IMR-90 (cell line): ENCODE measurements around the gene ACOD1. TPM values are rescaled to one million over a fixed set of nuclear protein-coding genes. Genes with fewer than 3 reads are reported as not detected.

Experiments
- ATAC-seq: fragments of 200-7000 bp; cut with Tn5 transposase; 2 replicates; pipeline ENCODE4 v1.9.1; 2020; ENCODE audit warnings: low read depth, mild to moderate bottlenecking, moderate library complexity
- BruUV-seq: library from RNA; stranded (reverse); fragments of 400-500 nt; replicated peaks from 2 replicates; lab custom pipeline; 2021; lab: Mats Ljungman, UMichigan
- CTCF ChIA-PET: fragments of 300-600 bp; formaldehyde crosslinking; extraction: SDS; loops from one replicate; lab custom pipeline; 2021; ENCODE audit warnings: antibody characterized with exemption; lab: Yijun Ruan, JAX
- POLR2A ChIA-PET: fragments of 300-600 bp; sonication (Branson Sonifier 250); formaldehyde crosslinking; loops from one replicate; lab custom pipeline; 2022; ENCODE audit warnings: antibody characterized with exemption; ENCODE audit not compliant: unreplicated experiment; lab: Charles Lee
- DNase-seq: peaks from one replicate; pipeline ENCODE4 v3.0.0; 2013
- H2AFZ ChIP-seq: replicated peaks from 2 replicates; pipeline ENCODE3; 2013; ENCODE audit warnings: low read length, mild to moderate bottlenecking; ENCODE audit not compliant: poor library complexity
- H2AK5ac ChIP-seq: 2 replicates; pipeline ENCODE4 v1.6.1; 2013; ENCODE audit warnings: low read depth, low read length, inconsistent platforms
- H2AK9ac ChIP-seq: replicated peaks from 2 replicates; pipeline ENCODE3; 2013; ENCODE audit warnings: mild to moderate bottlenecking, low read depth, low read length, moderate library complexity; ENCODE audit not compliant: poor library complexity
- H2BK120ac ChIP-seq: 2 replicates; pipeline ENCODE4 v1.6.1; 2013; ENCODE audit warnings: low read depth, low read length, inconsistent platforms
- H2BK15ac ChIP-seq: 3 replicates; pipeline ENCODE4 v1.6.1; 2013; ENCODE audit warnings: low read depth, low read length, inconsistent platforms
- H2BK20ac ChIP-seq: 2 replicates; pipeline ENCODE4 v1.6.1; 2013; ENCODE audit warnings: low read depth, mild to moderate bottlenecking, inconsistent platforms, low read length, moderate library complexity
- H2BK5ac ChIP-seq: 2 replicates; pipeline ENCODE4 v1.6.1; 2013; ENCODE audit warnings: mild to moderate bottlenecking, low read depth, low read length, inconsistent platforms; ENCODE audit not compliant: poor library complexity, severe bottlenecking
- H3K14ac ChIP-seq: replicated peaks from 2 replicates; pipeline ENCODE4 v1.6.1; 2013; ENCODE audit warnings: low read depth, low read length, inconsistent platforms
- H3K18ac ChIP-seq: 2 replicates; pipeline ENCODE4 v1.6.1; 2013; ENCODE audit warnings: low read depth, low read length, control low read depth
- H3K23ac ChIP-seq: 2 replicates; pipeline ENCODE4 v1.6.1; 2013; ENCODE audit warnings: low read depth, low read length, inconsistent platforms
- H3K27ac ChIP-seq: 2 replicates; pipeline ENCODE4 v1.5.1; 2013; ENCODE audit warnings: mild to moderate bottlenecking, control low read depth, low read length; ENCODE audit not compliant: insufficient read depth
- H3K27me3 ChIP-seq: 2 replicates; pipeline ENCODE4 v1.6.1; 2013; ENCODE audit warnings: low read length; ENCODE audit not compliant: control insufficient read depth, insufficient read depth
- H3K36me3 ChIP-seq: 2 replicates; pipeline ENCODE4 v1.6.1; 2013; ENCODE audit warnings: low read length, mixed read lengths; ENCODE audit not compliant: control insufficient read depth, insufficient read depth
- H3K4ac ChIP-seq: 2 replicates; pipeline ENCODE4 v1.6.1; 2013; ENCODE audit warnings: low read depth, low read length, inconsistent platforms
- H3K4me1 ChIP-seq: 2 replicates; pipeline ENCODE4 v1.6.1; 2013; ENCODE audit warnings: low read length, mixed read lengths; ENCODE audit not compliant: control insufficient read depth, insufficient read depth
- H3K4me2 ChIP-seq: 2 replicates; pipeline ENCODE4 v1.6.1; 2013; ENCODE audit warnings: low read depth, mild to moderate bottlenecking, control low read depth, low read length, moderate library complexity
- H3K4me3 ChIP-seq: 2 replicates; pipeline ENCODE4 v1.5.1; 2013; ENCODE audit warnings: low read depth, mild to moderate bottlenecking, control low read depth, low read length, moderate library complexity; ENCODE audit not compliant: insufficient read depth
- H3K56ac ChIP-seq: 2 replicates; pipeline ENCODE4 v1.6.1; 2013; ENCODE audit warnings: low read length, inconsistent platforms; ENCODE audit not compliant: insufficient read depth; ENCODE audit errors: extremely low read depth
- H3K79me1 ChIP-seq, 2 experiments: 2 replicates each; pipeline ENCODE4 v1.6.1; 2013; ENCODE audit warnings: low read length in 2 of 2, inconsistent platforms in 1 of 2, low read depth in 1 of 2
- H3K9ac ChIP-seq: 2 replicates; pipeline ENCODE4 v1.6.1; 2013; ENCODE audit warnings: low read depth, low read length, control low read depth
- H3K9me1 ChIP-seq: 2 replicates; pipeline ENCODE4 v1.6.1; 2013; ENCODE audit warnings: low read length, inconsistent platforms; ENCODE audit not compliant: insufficient read depth
- H3K9me3 ChIP-seq: 2 replicates; pipeline ENCODE4 v1.6.1; 2013; ENCODE audit warnings: low read length; ENCODE audit not compliant: control insufficient read depth, insufficient read depth
- H4K20me1 ChIP-seq: 2 replicates; pipeline ENCODE4 v1.6.1; 2013; ENCODE audit warnings: low read length, inconsistent platforms; ENCODE audit not compliant: insufficient read depth
- H4K5ac ChIP-seq: 2 replicates; pipeline ENCODE4 v1.6.1; 2013; ENCODE audit warnings: mild to moderate bottlenecking, low read depth, low read length, control low read depth
- H4K8ac ChIP-seq, 2 experiments: 2 replicates each; pipeline ENCODE4 v1.6.1; 2013; ENCODE audit warnings: low read depth in 2 of 2, low read length in 2 of 2, control low read depth in 1 of 2, inconsistent platforms in 1 of 2
- H4K91ac ChIP-seq: 2 replicates; pipeline ENCODE4 v1.6.1; 2013; ENCODE audit warnings: low read depth, low read length, inconsistent platforms; ENCODE audit not compliant: insufficient read depth
- FOS ChIP-seq: fragments of 150-350 bp; IDR thresholded peaks from 2 replicates; pipeline ENCODE4 v1.6.1; 2016; ENCODE audit warnings: low read depth, low read length
- MAFK ChIP-seq: IDR thresholded peaks from 2 replicates; pipeline ENCODE4 v1.6.1; 2012; ENCODE audit warnings: low read depth, low read length, improper control_type of control experiment
- MXI1 ChIP-seq: IDR thresholded peaks from 2 replicates; pipeline ENCODE4 v1.6.1; 2012; ENCODE audit warnings: low read depth, mild to moderate bottlenecking, low read length, moderate library complexity, borderline replicate concordance
- NFE2L2 ChIP-seq: fragments of 150-350 bp; IDR thresholded peaks from 2 replicates; pipeline ENCODE4 v1.6.1; 2016; ENCODE audit warnings: low read depth, mild to moderate bottlenecking, low read length
- POLR2A ChIP-seq: IDR thresholded peaks from 2 replicates; pipeline ENCODE4 v1.6.1; 2012; ENCODE audit warnings: mild to moderate bottlenecking, low read depth, low read length
- WGBS, 2 experiments: methylation state at CpG; one replicate each; pipeline versions ENCODE4 v1.1.5 to v1.1.7; 2013; ENCODE audit warnings: missing lambda C conversion rate in 2 of 2; ENCODE audit not compliant: insufficient read length in 1 of 2; ENCODE audit errors: extremely low coverage in 2 of 2; 5-methylcytosine and 5-hydroxymethylcytosine counted together
- dilution Hi-C: fragments of 300-500 bp; cut with HindIII; formaldehyde crosslinking; loops from one replicate; pipeline ENCODE4 v1.14.3; 2018; ENCODE audit warnings: low sequenced_read_pairs; ENCODE audit not compliant: unreplicated experiment
- in situ Hi-C: fragments of 300-500 bp; cut with MboI; formaldehyde crosslinking; loops from 3 replicates; pipeline ENCODE4 v1.14.3; 2019; ENCODE audit warnings: low sequenced_read_pairs, inconsistent platforms, mixed read lengths
- intact Hi-C: fragments of 100-400 bp; cut with micrococcal nuclease; formaldehyde crosslinking; loops from 2 replicates; pipeline ENCODE4 v1.10.0; 2022
- polyA plus RNA-seq, 3 experiments: library from polyadenylated mRNA; depleted of rRNA; stranded (reverse); fragments of >200 nt; gene quantifications; 2 replicates each; pipeline ENCODE4 v1.2.3, GENCODE V29; 2012; ENCODE audit warnings: low replicate concordance in 1 of 3
- total RNA-seq: library from RNA; depleted of rRNA; stranded (reverse); fragments of >200 nt; gene quantifications from 2 replicates; pipeline ENCODE4 v1.2.3, GENCODE V29; 2012
- TF ChIP-seq, protein P1 (sequence below): fragments of 150-350 bp; IDR thresholded peaks from 2 replicates; pipeline ENCODE4 v1.6.1; 2017; ENCODE audit warnings: mild to moderate bottlenecking, antibody characterized with exemption, low read length, low read depth
- TF ChIP-seq, protein P2 (sequence below): conservative IDR thresholded peaks from 2 replicates; pipeline ENCODE4 v1.5.1; 2012; ENCODE audit warnings: mild to moderate bottlenecking, low read depth, low read length, improper control_type of control experiment

Gene ACOD1
- total and polyA plus RNA-seq, 2 of the 4 experiments (the other 2 are of a cell fraction), result not detected

DNA sequence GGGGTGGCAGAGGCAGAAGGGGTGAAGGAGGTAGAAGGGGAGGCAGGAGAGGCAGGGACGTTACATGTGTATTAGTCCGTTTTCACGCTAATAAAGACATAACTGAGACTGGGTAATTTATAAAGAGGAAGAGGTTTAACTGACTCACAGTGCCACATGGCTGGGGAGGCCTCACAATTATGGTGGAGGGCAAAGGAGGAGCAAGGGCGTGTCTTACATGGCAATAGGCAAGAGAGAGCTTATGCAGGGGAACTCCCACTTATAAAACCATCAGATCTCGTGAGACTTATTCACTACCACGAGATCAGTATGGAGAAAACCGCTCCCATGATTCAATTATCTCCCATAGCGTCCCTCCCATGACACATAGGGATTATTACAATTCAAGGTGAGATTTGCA is 19.0 kb upstream of the ACOD1 start:
- ChIA-PET POLR2A (no interaction called here), CTCF (no interaction called here)
- Histone ChIP-seq H3K79me1 (no peaks in the 10 kb centered on the region), H4K91ac (no peak overlapping the region), H3K27ac (no peak overlapping the region), H4K20me1 (no peaks in the 10 kb centered on the region), H3K4ac (no peak overlapping the region), H3K4me3 (no peak overlapping the region), H3K9me3 (peaks cover 4% of the 10 kb centered on the region; the same call in 1 of the 2 replicates), H3K36me3 (no peaks in the 10 kb centered on the region), H2BK120ac (no peak overlapping the region), H3K9ac (no peak overlapping the region), H2BK15ac (no peak overlapping the region), H3K18ac (no peak overlapping the region), H2AK9ac (no peak overlapping the region), H3K56ac (no peak overlapping the region), H4K8ac (no peak overlapping the region), H2AFZ (no peak overlapping the region), H3K23ac (no peak overlapping the region), H3K4me2 (no peak overlapping the region), H2AK5ac (no peak overlapping the region), H4K5ac (no peak overlapping the region), H3K4me1 (no peaks in the 10 kb centered on the region; the same call in 1 of the 2 replicates), H3K9me1 (no peaks in the 10 kb centered on the region), H3K14ac (no peak overlapping the region), H2BK20ac (no peak overlapping the region), H3K27me3 (peaks cover 4% of the 10 kb centered on the region), H2BK5ac (no peak overlapping the region)
- no CpG with 5 or more reads among the region's 8 CpGs for WGBS, 2 experiments
- no TSS peak for BruUV-seq
- DNase-seq (no peak), ATAC-seq (no peak)
- dilution Hi-C loops, result no loop called here
- in situ Hi-C loops, result no loop called here
- intact Hi-C loops, result no loop called here
- TF ChIP-seq, protein P1, sequence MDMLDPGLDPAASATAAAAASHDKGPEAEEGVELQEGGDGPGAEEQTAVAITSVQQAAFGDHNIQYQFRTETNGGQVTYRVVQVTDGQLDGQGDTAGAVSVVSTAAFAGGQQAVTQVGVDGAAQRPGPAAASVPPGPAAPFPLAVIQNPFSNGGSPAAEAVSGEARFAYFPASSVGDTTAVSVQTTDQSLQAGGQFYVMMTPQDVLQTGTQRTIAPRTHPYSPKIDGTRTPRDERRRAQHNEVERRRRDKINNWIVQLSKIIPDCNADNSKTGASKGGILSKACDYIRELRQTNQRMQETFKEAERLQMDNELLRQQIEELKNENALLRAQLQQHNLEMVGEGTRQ, result no peak
- TF ChIP-seq FOS (no peak), MXI1 (no peak), NFE2L2 (no peak), MAFK (no peak), POLR2A (no peak)
- TF ChIP-seq, protein P2, sequence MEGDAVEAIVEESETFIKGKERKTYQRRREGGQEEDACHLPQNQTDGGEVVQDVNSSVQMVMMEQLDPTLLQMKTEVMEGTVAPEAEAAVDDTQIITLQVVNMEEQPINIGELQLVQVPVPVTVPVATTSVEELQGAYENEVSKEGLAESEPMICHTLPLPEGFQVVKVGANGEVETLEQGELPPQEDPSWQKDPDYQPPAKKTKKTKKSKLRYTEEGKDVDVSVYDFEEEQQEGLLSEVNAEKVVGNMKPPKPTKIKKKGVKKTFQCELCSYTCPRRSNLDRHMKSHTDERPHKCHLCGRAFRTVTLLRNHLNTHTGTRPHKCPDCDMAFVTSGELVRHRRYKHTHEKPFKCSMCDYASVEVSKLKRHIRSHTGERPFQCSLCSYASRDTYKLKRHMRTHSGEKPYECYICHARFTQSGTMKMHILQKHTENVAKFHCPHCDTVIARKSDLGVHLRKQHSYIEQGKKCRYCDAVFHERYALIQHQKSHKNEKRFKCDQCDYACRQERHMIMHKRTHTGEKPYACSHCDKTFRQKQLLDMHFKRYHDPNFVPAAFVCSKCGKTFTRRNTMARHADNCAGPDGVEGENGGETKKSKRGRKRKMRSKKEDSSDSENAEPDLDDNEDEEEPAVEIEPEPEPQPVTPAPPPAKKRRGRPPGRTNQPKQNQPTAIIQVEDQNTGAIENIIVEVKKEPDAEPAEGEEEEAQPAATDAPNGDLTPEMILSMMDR, result no peak
